Loucy (cell line): ENCODE results near the gene ULBP1.

ENCODE experiments used
- EZH2phosphoT487 ChIP-seq: fragments of 200-600 bp; IDR thresholded peaks from 2 replicates; pipeline ENCODE4 v1.6.1; 2018; ENCODE audit warnings: antibody characterized with exemption, mild to moderate bottlenecking, moderate library complexity, borderline replicate concordance
- TF ChIP-seq, protein P1 (sequence below): fragments of 200-600 bp; sonication (generic); conservative IDR thresholded peaks from 2 replicates; pipeline ENCODE4 v1.5.1; 2014; ENCODE audit warnings: mild to moderate bottlenecking, antibody characterized with exemption, low read length

DNA sequence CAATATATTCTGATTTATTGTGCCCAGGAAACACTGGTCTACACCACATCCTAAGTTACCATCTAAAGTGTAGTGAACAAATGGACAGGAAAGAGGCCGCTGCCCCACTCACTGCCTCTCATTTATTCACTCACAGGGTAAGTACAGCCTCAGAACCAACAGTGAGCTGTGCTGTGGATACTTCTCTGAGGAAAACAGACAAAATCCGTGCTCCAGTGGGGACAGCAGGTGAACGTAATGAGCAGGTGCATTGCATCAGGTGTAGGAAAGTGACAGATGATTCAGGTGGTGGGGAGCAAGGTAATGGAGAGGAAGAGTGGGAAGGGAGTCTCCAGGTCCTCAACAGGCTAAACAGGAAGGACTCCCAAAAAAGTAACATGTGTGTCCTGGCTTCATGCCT lies 30.3 kb upstream of the ULBP1 start:
- TF ChIP-seq, protein P1, sequence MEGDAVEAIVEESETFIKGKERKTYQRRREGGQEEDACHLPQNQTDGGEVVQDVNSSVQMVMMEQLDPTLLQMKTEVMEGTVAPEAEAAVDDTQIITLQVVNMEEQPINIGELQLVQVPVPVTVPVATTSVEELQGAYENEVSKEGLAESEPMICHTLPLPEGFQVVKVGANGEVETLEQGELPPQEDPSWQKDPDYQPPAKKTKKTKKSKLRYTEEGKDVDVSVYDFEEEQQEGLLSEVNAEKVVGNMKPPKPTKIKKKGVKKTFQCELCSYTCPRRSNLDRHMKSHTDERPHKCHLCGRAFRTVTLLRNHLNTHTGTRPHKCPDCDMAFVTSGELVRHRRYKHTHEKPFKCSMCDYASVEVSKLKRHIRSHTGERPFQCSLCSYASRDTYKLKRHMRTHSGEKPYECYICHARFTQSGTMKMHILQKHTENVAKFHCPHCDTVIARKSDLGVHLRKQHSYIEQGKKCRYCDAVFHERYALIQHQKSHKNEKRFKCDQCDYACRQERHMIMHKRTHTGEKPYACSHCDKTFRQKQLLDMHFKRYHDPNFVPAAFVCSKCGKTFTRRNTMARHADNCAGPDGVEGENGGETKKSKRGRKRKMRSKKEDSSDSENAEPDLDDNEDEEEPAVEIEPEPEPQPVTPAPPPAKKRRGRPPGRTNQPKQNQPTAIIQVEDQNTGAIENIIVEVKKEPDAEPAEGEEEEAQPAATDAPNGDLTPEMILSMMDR = no peak
- TF ChIP-seq EZH2phosphoT487 = no peak
